Esophagus muscularis mucosa (tissue), 4 donors: ENCODE measurements around the gene ACTR1B. TPM values are rescaled to one million over a fixed set of nuclear protein-coding genes. Genes with fewer than 3 reads are reported as not detected.
"Not testable (repeated sequence)": the region's sequence is repeated elsewhere in the genome, so short reads cannot be mapped to it uniquely, and the experiment has no call there.

ENCODE experiments used
- DNase-seq: peaks from one replicate; pipeline ENCODE4 v3.0.0-alpha.2; 2017; ENCODE audit errors: extremely low spot score
- H3K27ac ChIP-seq, 4 donors: fragments of 200-600 bp; sonication (generic); replicated peaks in 1 of 4; 1 replicate in 3 of 4; 2 replicates in 1 of 4; pipeline ENCODE4 v1.5.1; 2016 to 2019; ENCODE audit warnings: mild to moderate bottlenecking in 1 of 4
- H3K27me3 ChIP-seq, 4 donors: fragments of 200-600 bp; sonication (generic); one replicate each; pipeline versions ENCODE4 v1.5.1 to v1.6.0; 2016 to 2019
- H3K36me3 ChIP-seq, 4 donors: fragments of 200-600 bp; sonication (generic); one replicate each; pipeline ENCODE4 v1.5.1; 2016 to 2019
- H3K4me1 ChIP-seq, 4 donors: fragments of 200-600 bp; sonication (generic); one replicate each; pipeline ENCODE4 v1.5.1; 2016 to 2019
- H3K4me3 ChIP-seq, 4 donors: fragments of 200-600 bp; sonication (generic); 1 replicate in 2 of 4; 2 replicates in 2 of 4; pipeline ENCODE4 v1.5.1; 2016 to 2019; ENCODE audit warnings: mild to moderate bottlenecking in 4 of 4, moderate library complexity in 1 of 4
- H3K9me3 ChIP-seq, 4 donors: fragments of 200-600 bp; sonication (generic); 1 replicate in 3 of 4; 2 replicates in 1 of 4; pipeline ENCODE4 v1.5.1; 2016 to 2019
- CTCF ChIP-seq, 3 experiments: fragments of 200-600 bp in 2 of 3; fragments of 450-650 bp in 1 of 3; sonication (generic) in 2 of 3; IDR thresholded peaks; one replicate each; pipeline ENCODE4 v1.5.1; 2017 to 2019; ENCODE audit warnings: antibody characterized with exemption in 3 of 3, mild to moderate bottlenecking in 2 of 3, moderate library complexity in 1 of 3
- EP300 ChIP-seq: sonication (generic); formaldehyde crosslinking; IDR thresholded peaks from one replicate; pipeline ENCODE4 v1.6.1; 2017; ENCODE audit warnings: antibody characterized with exemption
- POLR2A ChIP-seq: fragments of 450-650 bp; IDR thresholded peaks from one replicate; pipeline ENCODE4 v1.6.1; 2017; ENCODE audit warnings: antibody characterized with exemption, moderate library complexity, mild to moderate bottlenecking, low read depth
- POLR2AphosphoS5 ChIP-seq, 2 donors: sonication (generic); formaldehyde crosslinking; IDR thresholded peaks; one replicate each; pipeline ENCODE4 v1.6.1; 2017; ENCODE audit warnings: antibody characterized with exemption in 2 of 2
- WGBS: methylation state at CpG from one replicate; pipeline ENCODE4 v1.1.5; 2018; 5-methylcytosine and 5-hydroxymethylcytosine counted together
- intact Hi-C: fragments of 100-400 bp; cut with DNase I; formaldehyde crosslinking; loops from one replicate; pipeline ENCODE4 v1.15.1; 2023
- total RNA-seq, 4 donors: library from RNA; depleted of rRNA; stranded (reverse); fragments of >200 nt; gene quantifications; one replicate each; pipeline versions ENCODE4 v1.1.0 to v1.2.1, GENCODE V29; 2016

Gene ACTR1B
- total RNA-seq, 4 donors from 2014 or later: 74.3 to 89.2 (median 83.9) TPM

GRCh38 chr2:97695744-97696143, 31.9 kb upstream of the ACTR1B start:
- Histone ChIP-seq H3K27ac (no peak overlapping the region), H3K4me1 (peaks cover 0 to 5% (median 2%) of the 10 kb centered on the region in 4 donors), H3K36me3 (no peaks in the 10 kb centered on the region), H3K4me3 (no peak overlapping the region), H3K9me3 (no peaks in the 10 kb centered on the region), H3K27me3 (no peaks in the 10 kb centered on the region)
- intact Hi-C loops: loop anchor here (2.0 to 10.0 kb wide), 3 partner anchors 31 to 105 kb away; partner anchors contain the start of genes ACTR1B and COX5B
- TF ChIP-seq POLR2AphosphoS5 (IDR thresholded peaks at IDR 0.05) (no peak), EP300 (no peak), POLR2A (no peak)
- 95% methylated on average over 5 of the region's 5 CpGs for WGBS
- DNase-seq: peak; percentile 31

GRCh38 chr2:97693476-97693875, 29.6 kb upstream of the ACTR1B start:
- no peak overlapping the region for H3K27ac ChIP-seq
- peak; percentile 47 for DNase-seq
- H3K9me3 ChIP-seq: no peaks in the 10 kb centered on the region
- no peak for TF ChIP-seq EP300
- no peak for TF ChIP-seq POLR2A
- no peak for TF ChIP-seq CTCF (IDR thresholded peaks at IDR 0.05)
- TF ChIP-seq POLR2AphosphoS5 (IDR thresholded peaks at IDR 0.05): no peak
- peaks cover 0 to 5% (median 2%) of the 10 kb centered on the region in 4 donors for H3K4me1 ChIP-seq
- intact Hi-C loops: loop anchor here (10.0 kb wide), 1 partner anchor 49 kb away; the partner anchor contains the start of gene COX5B
- H3K27me3 ChIP-seq: no peaks in the 10 kb centered on the region
- no peak overlapping the region for H3K4me3 ChIP-seq
- no peaks in the 10 kb centered on the region for H3K36me3 ChIP-seq

- H3K9me3 ChIP-seq: no peaks in the 10 kb centered on the region
- TF ChIP-seq POLR2A: no peak
- no peak for TF ChIP-seq CTCF (IDR thresholded peaks at IDR 0.05)
- no peak for TF ChIP-seq EP300
- no peak for TF ChIP-seq POLR2AphosphoS5 (IDR thresholded peaks at IDR 0.05)
- H3K36me3 ChIP-seq: no peaks in the 10 kb centered on the region
- H3K4me3 ChIP-seq: no peak overlapping the region
- no peaks in the 10 kb centered on the region for H3K4me1 ChIP-seq
- no peaks in the 10 kb centered on the region for H3K27me3 ChIP-seq
- no peak overlapping the region for H3K27ac ChIP-seq
- intact Hi-C loops: loop anchor here (10.0 kb wide), 1 partner anchor 46 kb away; the partner anchor contains the start of gene COX5B
- 70% methylated on average over 6 of the region's 6 CpGs for WGBS
- peak; percentile 68 for DNase-seq
Observed at GRCh38 chr2:97691166-97691565, 27.3 kb upstream of the ACTR1B start.

GRCh38 chr2:97688062-97688827, 24.4 kb upstream of the ACTR1B start:
- Histone ChIP-seq H3K27ac (no peak overlapping the region), H3K4me1 (no peaks in the 10 kb centered on the region), H3K27me3 (no peaks in the 10 kb centered on the region), H3K9me3 (no peaks in the 10 kb centered on the region), H3K4me3 (no peak overlapping the region), H3K36me3 (no peaks in the 10 kb centered on the region)
- TF ChIP-seq POLR2A: no peak
- TF ChIP-seq POLR2AphosphoS5 (IDR thresholded peaks at IDR 0.05): no peak
- TF ChIP-seq CTCF (IDR thresholded peaks at IDR 0.05): no peak
- TF ChIP-seq EP300: no peak
- intact Hi-C loops: no loop called here
- WGBS: 92% methylated on average over 9 of the region's 11 CpGs
- DNase-seq: peak; percentile 55

GRCh38 chr2:97687235-97687634, 23.4 kb upstream of the ACTR1B start:
- H3K4me3 ChIP-seq, intact Hi-C loops, H3K9me3 ChIP-seq, H3K4me1 ChIP-seq, H3K27me3 ChIP-seq, H3K36me3 ChIP-seq, DNase-seq, H3K27ac ChIP-seq: not testable (repeated sequence)
- 88% methylated on average over 2 of the region's 3 CpGs for WGBS
